ENCODE measurements around the gene PHACTR3.

DNA sequence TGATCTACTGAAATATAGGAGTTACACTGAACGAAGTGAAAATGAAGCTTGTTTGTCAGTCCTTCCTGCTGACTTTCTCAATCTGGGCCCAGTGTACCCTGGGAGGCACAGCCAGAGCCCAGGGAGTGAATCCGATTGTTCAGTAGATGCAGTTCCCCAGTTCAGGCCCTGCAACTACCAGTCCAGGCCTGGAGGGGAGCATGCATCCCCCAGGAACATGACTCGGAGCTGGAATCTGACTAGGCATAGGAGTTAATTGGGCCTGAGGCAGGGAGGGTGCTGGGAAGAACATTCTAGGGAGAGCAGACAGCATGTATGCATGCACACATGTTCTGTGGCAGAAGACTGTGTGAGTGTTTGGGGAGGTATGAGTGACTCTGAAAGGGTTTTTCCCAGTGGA lies 42.1 kb downstream of the PHACTR3 start:
- TF ChIP-seq, protein P1, sequence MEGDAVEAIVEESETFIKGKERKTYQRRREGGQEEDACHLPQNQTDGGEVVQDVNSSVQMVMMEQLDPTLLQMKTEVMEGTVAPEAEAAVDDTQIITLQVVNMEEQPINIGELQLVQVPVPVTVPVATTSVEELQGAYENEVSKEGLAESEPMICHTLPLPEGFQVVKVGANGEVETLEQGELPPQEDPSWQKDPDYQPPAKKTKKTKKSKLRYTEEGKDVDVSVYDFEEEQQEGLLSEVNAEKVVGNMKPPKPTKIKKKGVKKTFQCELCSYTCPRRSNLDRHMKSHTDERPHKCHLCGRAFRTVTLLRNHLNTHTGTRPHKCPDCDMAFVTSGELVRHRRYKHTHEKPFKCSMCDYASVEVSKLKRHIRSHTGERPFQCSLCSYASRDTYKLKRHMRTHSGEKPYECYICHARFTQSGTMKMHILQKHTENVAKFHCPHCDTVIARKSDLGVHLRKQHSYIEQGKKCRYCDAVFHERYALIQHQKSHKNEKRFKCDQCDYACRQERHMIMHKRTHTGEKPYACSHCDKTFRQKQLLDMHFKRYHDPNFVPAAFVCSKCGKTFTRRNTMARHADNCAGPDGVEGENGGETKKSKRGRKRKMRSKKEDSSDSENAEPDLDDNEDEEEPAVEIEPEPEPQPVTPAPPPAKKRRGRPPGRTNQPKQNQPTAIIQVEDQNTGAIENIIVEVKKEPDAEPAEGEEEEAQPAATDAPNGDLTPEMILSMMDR (conservative IDR thresholded peaks at IDR 0.05 in 1 of 2, IDR thresholded peaks at IDR 0.05 in 1 of 2; ENCODE audit: low read depth in 1 of 2, low read length in 2 of 2), result no peak
- TF ChIP-seq EZH2 (IDR thresholded peaks at IDR 0.05; ENCODE audit: low read length, missing control alignments), result no peak
